GM18505 (cell line): ENCODE results near the gene SCO2.

Experiments
- ATAC-seq: cut with Tn5 transposase; IDR thresholded peaks from one replicate; pipeline ENCODE4 v1.9.1; 2021; ENCODE audit not compliant: unreplicated experiment
- POLR2A ChIP-seq: IDR thresholded peaks from 4 replicates; pipeline ENCODE4 v1.6.1; 2011; ENCODE audit warnings: borderline replicate concordance; ENCODE audit not compliant: insufficient read depth, insufficient read length; ENCODE audit errors: extremely low read depth

SCO2 gene

GRCh38 chr22:50498322-50498890 lies 27.0 kb downstream of the SCO2 start:
- no peak for TF ChIP-seq POLR2A
- ATAC-seq: no peak

DNA sequence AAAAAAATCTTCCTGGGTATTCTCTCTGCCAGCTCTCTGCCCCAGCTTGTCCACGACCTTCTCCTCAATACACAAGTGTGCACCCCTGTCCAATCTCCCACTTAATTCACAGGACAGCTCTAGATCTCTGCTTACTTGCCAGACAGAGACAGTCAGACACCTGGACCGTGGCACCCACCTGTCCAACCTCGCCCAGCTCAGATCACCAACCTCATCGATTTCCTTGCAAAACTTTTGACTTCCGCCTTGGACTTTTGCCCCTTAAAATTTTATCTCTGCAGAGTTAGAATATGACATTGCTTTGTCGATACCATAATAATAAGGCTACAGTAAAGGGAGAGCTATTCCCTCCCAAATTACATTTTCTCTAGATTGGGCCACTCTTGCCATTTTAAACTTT lies 28.3 kb downstream of the SCO2 start:
- TF ChIP-seq POLR2A: no peak
- no peak for ATAC-seq

DNA sequence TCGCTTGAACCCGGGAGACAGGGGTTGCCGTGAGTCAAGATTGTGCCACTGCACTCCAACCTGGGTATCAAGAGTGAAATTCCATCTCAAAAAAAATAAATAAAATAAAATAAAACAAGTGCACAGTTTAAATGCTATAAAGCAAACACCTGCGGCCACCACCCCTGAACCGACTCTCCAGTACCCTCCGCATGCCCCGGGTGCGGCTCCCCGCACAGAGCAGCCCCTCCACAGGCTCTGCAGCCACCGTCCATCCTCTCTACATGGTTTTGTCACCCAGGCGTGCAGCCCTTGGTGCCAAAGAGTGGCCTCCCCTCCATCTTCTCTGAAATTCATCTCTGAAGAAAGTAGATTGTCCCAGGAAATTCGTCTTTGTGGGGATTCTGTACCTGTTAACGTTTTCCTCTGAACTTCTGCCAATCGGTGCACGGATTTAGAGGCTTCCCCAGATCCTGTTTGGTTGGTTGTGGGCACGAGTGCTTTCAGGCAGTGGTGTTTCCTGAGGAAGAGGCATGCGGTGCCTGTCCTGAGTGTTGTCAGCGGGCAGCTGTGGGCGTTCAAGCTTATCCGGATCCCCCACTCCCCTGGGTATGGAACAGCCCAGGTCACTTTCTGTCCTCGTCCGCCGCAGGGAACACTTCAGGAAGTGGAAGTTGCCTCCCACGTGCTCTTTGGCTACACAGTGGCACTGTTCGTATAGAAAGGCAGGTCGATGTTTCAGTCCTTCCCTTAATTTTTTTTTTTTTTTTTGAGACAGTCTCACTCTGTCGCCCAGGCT lies 34.7 kb downstream of the SCO2 start:
- no peak for ATAC-seq
- no peak for TF ChIP-seq POLR2A

GRCh38 chr22:50489363-50490243 lies 35.8 kb downstream of the SCO2 start:
- TF ChIP-seq POLR2A: no peak
- no peak for ATAC-seq

DNA sequence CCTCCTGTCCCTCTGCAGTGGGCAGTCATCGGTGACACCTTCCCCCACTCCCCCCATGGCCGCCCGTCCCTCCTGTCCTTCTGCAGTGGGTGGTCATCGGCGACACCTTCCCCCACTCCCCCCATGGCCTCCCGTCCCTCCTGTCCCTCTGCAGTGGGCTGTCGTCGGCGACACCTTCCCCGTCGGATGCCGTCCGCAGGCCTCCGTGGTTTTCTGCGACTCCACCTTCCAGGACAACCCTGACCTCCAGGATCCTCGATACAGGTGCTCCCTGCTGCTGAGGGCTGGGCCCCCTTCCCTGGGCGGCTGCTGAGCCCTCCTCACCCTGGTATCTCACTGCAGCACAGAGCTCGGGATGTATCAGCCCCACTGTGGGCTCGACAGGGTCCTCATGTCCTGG lies 36.5 kb downstream of the SCO2 start:
- no peak for ATAC-seq

DNA sequence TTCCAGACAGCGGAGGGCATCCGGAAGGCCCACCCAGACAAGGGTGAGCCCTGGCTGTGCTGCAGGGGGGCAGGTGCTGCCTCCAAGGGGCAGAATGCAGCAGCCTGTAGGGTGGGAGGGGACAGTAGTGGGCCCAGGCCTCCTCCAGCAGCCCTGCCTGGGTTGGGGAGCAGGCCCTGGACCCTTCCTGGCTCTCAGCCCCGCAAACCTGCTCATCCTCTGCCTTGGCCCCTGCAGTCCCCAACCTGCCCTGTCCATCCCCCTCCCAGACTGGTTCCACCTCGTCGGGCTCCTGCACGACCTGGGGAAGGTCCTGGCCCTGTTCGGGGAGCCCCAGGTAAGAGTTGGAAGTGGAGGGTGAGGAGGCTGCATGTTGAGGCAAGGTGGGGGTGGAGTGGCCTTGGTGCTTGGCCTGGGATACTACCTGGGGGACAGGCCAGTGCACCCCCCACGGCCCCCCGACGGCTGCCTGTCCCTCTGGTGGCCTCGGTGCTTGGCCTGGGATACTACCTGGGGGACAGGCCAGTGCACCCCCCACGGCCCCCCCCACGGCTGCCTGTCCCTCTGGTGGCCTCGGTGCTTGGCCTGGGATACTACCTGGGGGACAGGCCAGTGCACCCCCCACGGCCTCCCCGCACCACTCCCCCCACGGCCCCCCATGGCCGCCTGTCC lies 37.3 kb downstream of the SCO2 start:
- no peak for ATAC-seq
- no peak for TF ChIP-seq POLR2A

More for the DNA sequence above, 36.5 kb downstream of the SCO2 start:
- no peak for TF ChIP-seq POLR2A

- TF ChIP-seq POLR2A: no peak
- ATAC-seq: no peak
Measured at GRCh38 chr22:50487290-50488005, 38.0 kb downstream of the SCO2 start.

DNA sequence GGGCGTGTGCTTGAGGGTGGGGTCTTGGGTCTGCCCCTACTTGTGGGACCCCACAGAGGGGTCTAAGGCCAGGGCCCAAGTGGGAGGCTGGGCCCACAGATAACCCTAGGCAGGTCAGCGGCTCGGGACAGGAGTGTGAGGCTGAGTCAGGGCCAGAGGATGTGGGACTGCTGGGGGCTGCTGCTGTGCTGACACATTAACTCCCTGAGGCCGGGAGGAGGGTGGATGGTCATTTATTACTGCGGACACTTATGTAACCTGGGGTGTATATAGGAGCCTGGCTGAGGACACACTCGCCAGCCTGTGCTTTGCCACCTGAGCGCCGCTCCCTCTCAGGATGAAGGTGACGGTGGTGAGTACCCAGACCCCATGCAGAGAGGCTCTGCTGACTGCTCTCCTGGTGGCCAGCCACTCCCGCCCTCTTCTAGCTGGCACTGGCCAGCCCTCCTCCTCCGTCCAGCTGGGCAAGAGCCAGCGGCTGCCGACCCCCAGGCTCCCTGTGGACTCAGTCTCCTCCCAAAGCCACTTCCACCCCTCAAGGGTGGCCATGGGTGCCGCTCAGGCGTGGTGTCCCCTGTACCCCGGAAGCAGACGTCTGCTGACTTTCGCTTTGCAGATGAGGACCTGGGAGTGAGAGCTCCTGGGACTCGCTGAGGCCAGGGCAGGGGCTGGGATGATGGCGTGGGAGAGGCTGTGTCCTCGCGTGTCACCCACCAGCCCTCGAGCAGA lies 38.7 kb downstream of the SCO2 start, which contains the start of gene MIOX:
MIOX (plus strand) TSS at position 299 of the 729 bp plus-strand sequence; CDS start at position 338, 39 bp downstream.
- TF ChIP-seq POLR2A: no peak
- no peak for ATAC-seq

DNA sequence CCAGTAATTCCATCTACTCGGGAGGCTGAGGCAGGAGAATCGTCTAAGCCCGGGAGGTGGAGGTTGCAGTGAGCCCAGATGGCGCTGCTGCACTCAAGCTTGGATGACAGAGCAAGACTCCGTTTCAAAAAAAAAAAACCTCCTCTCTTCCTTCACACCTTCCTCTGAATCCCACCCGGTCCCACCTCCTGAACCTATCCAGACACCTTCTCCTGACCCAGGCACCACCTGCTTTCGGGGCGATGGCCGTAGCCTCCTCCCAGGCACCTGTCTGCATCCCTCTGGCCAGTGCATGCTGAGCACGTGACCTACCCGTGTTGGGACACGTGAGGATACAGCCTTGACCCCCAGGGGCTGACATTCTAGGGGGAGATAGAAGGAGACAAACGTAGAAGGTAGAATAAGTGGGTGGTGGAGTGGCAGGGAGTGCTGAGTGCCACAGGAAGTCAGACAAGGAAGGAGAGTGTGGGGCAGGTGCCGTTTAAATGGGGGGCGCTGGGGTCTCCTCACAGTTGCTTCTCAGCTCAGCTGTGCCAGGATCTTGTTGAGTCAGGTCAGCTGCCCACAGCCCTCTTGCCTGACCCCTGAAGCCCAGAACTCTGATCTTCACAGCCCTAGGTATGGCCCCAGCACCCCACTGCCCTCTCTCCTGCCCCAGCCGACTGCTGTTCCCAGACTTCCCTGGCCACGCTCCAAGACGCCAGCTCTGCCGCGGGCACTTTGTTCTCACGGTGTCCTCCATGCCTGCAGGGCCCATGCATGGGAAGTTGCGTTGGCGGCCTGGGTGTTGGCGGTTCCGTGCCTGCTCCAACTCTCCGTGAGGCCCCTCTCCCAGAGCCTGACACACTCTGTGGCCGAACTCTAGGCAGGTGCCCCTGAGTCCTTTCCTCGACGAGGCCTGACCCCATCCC lies 39.9 kb downstream of the SCO2 start:
- ATAC-seq: no peak
- no peak for TF ChIP-seq POLR2A

- no peak for ATAC-seq
Measured at GRCh38 chr22:50483977-50484853, 41.2 kb downstream of the SCO2 start.

More at GRCh38 chr22:50483977-50484853, 41.2 kb downstream of the SCO2 start:
- no peak for TF ChIP-seq POLR2A
